ENCODE measurements around the gene PPP1R15B. TPM values are rescaled to one million over a fixed set of nuclear protein-coding genes. Genes with fewer than 3 reads are reported as not detected.

PPP1R15B gene
- total RNA-seq, 1 experiment from 2014 or later = 50.7 TPM

GRCh38 chr1:204442376-204443259 is 31.0 kb upstream of the PPP1R15B start:
- Histone ChIP-seq H3K9ac (ENCODE audit: low read length) (peak overlapping the region; percentile 17), H3K36me3 (ENCODE audit: low read depth, low read length) (peaks cover 56% of the 10 kb centered on the region), H3K4me3 (ENCODE audit: low read length) (no peak overlapping the region), H3K9me3 (ENCODE audit: low read length) (no peaks in the 10 kb centered on the region), H3F3A (ENCODE audit: low read length, unreplicated experiment) (peaks cover 25% of the 10 kb centered on the region), H3K27me3 (ENCODE audit: low read length) (no peaks in the 10 kb centered on the region), H4K20me1 (ENCODE audit: low read length) (no peaks in the 10 kb centered on the region), H3K79me2 (ENCODE audit: low read length) (no peaks in the 10 kb centered on the region), H3K27ac (ENCODE audit: low read length) (peak overlapping the region; percentile 93), H3K9me2 (replicated peaks; ENCODE audit: low read length) (no peaks in the 10 kb centered on the region), H2AFZ (ENCODE audit: low read length) (no peak overlapping the region), H3K4me2 (ENCODE audit: low read length) (peak overlapping the region; percentile 77), H3K4me1 (ENCODE audit: insufficient read depth, low read length) (peaks cover 57% of the 10 kb centered on the region)
- TF ChIP-seq EZH2 (IDR thresholded peaks at IDR 0.05; ENCODE audit: low read length, unreplicated experiment) (no peak), EZH2phosphoT487 (IDR thresholded peaks at IDR 0.05; ENCODE audit: borderline replicate concordance, low read length) (no peak)
- TF ChIP-seq, protein P1, sequence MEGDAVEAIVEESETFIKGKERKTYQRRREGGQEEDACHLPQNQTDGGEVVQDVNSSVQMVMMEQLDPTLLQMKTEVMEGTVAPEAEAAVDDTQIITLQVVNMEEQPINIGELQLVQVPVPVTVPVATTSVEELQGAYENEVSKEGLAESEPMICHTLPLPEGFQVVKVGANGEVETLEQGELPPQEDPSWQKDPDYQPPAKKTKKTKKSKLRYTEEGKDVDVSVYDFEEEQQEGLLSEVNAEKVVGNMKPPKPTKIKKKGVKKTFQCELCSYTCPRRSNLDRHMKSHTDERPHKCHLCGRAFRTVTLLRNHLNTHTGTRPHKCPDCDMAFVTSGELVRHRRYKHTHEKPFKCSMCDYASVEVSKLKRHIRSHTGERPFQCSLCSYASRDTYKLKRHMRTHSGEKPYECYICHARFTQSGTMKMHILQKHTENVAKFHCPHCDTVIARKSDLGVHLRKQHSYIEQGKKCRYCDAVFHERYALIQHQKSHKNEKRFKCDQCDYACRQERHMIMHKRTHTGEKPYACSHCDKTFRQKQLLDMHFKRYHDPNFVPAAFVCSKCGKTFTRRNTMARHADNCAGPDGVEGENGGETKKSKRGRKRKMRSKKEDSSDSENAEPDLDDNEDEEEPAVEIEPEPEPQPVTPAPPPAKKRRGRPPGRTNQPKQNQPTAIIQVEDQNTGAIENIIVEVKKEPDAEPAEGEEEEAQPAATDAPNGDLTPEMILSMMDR (conservative IDR thresholded peaks at IDR 0.05; ENCODE audit: low read depth, low read length) = no peak
- no TSS peak for BruUV-seq (replicated peaks)
- no peak for DNase-seq
- CTCF ChIA-PET = interaction anchor here (1.4 kb wide), 1 partner anchor 73 kb away, joined by 3 read pairs; the partner anchor contains the start of gene MDM4
- ATAC-seq = no peak
- POLR2A ChIA-PET (ENCODE audit: unreplicated experiment) = interaction anchor here (0.7 kb wide), 1 partner anchor 73 kb away, joined by 3 read pairs; no protein-coding TSS in a partner anchor
- intact Hi-C loops (cut with micrococcal nuclease) = loop anchor here (1.0 kb wide), 1 partner anchor 51 kb away; no protein-coding TSS in a partner anchor

DNA sequence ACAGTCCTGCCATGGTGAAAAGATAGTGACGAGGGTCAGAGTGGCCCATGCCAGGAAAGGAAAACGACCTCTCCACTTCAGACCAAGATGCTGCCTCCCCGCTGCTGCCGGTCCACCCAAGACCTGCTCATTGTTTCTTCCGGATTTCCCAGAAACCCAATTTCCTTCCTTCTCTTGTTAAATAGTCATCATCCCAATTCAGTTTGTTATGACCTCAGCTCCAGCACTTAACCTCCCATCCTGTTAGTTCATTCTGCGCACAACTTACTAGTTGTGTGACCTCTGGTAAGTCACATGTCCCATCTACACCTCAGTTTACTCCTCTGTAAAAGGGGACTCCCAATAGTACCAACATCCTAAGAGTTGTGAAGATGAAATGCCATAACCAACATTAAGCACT is 29.9 kb upstream of the PPP1R15B start:
- no TSS peak for BruUV-seq (replicated peaks)
- no peak overlapping the region for H2AFZ ChIP-seq (ENCODE audit: low read length)
- H3K27ac ChIP-seq (ENCODE audit: low read length) = no peak overlapping the region
- DNase-seq (no peak), ATAC-seq (no peak)
- no peaks in the 10 kb centered on the region for H3K79me2 ChIP-seq (ENCODE audit: low read length)
- intact Hi-C loops (cut with micrococcal nuclease) = no loop called here
- no peaks in the 10 kb centered on the region for H3K27me3 ChIP-seq (ENCODE audit: low read length)
- CTCF ChIA-PET = interaction anchor here (0.6 kb wide), 1 partner anchor 10 kb away, joined by 4 read pairs; no protein-coding TSS in a partner anchor
- H3K9ac ChIP-seq (ENCODE audit: low read length) = no peak overlapping the region
- TF ChIP-seq, protein P1 (conservative IDR thresholded peaks at IDR 0.05; ENCODE audit: low read depth, low read length) = no peak
- no peak for TF ChIP-seq EZH2phosphoT487 (IDR thresholded peaks at IDR 0.05; ENCODE audit: borderline replicate concordance, low read length)
- no peak for TF ChIP-seq EZH2 (IDR thresholded peaks at IDR 0.05; ENCODE audit: low read length, unreplicated experiment)
- no peaks in the 10 kb centered on the region for H3K9me3 ChIP-seq (ENCODE audit: low read length)
- H3K4me1 ChIP-seq (ENCODE audit: insufficient read depth, low read length) = peaks cover 60% of the 10 kb centered on the region
- H3K4me3 ChIP-seq (ENCODE audit: low read length) = no peak overlapping the region
- no peaks in the 10 kb centered on the region for H3K9me2 ChIP-seq (replicated peaks; ENCODE audit: low read length)
- H3K36me3 ChIP-seq (ENCODE audit: low read depth, low read length) = peaks cover 47% of the 10 kb centered on the region
- POLR2A ChIA-PET (ENCODE audit: unreplicated experiment) = no interaction called here
- no peak overlapping the region for H3K4me2 ChIP-seq (ENCODE audit: low read length)
- H3F3A ChIP-seq (ENCODE audit: low read length, unreplicated experiment) = peaks cover 25% of the 10 kb centered on the region
- H4K20me1 ChIP-seq (ENCODE audit: low read length) = no peaks in the 10 kb centered on the region

All from PC-3 (cell line).